Measurements from ENCODE around the gene KCNMB1.

DNA sequence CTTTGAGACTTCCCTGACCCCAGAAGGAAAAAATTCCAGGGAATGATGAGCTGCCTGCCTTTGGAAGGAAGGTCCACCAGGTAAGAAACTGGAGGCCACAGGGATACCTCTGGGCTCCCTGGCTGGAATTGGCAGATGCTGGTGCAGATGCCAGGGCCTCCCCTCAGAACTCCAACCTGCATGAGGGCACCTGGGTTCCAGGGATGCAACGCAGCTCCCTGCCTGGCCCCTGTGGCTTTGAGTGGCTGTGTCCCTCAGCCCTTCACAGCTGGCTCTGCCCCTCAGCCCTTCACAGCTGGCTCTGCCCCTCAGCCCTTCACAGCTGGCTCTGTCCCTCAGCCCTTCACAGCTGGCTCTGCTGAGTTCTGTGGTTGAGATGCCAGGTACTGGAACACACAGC lies 13.9 kb downstream of the KCNMB1 start:
- TF ChIP-seq POLR2A (IDR thresholded peaks at IDR 0.05) (no peak), CTCF (IDR thresholded peaks at IDR 0.05) (no peak)
